HEK293T (cell line): Measurements from ENCODE around the gene MRPS6.

Experiments used
- CTCF ChIA-PET: fragments of 350-600 bp; formaldehyde crosslinking; extraction: SDS; loops from one replicate; lab custom pipeline; 2021; ENCODE audit warnings: antibody characterized with exemption, inconsistent platforms; lab: Yijun Ruan, JAX
- POLR2A ChIA-PET: fragments of 350-600 bp; formaldehyde crosslinking; extraction: SDS; loops from one replicate; lab custom pipeline; 2020; ENCODE audit warnings: antibody characterized with exemption, inconsistent platforms; lab: Yijun Ruan, JAX
- DNase-seq: peaks from one replicate; pipeline ENCODE4 v3.0.0; 2012; ENCODE audit warnings: mixed read lengths; ENCODE audit errors: extremely low spot score
- ARNT ChIP-seq: fragments of 450-650 bp; IDR thresholded peaks from 2 replicates; pipeline ENCODE4 v1.6.1; 2017; ENCODE audit warnings: mild to moderate bottlenecking
- BHLHE40 ChIP-seq: fragments of 450-650 bp; IDR thresholded peaks from 2 replicates; pipeline ENCODE4 v1.6.1; 2016; ENCODE audit warnings: mild to moderate bottlenecking, moderate library complexity, borderline replicate concordance
- CTBP1 ChIP-seq: fragments of 450-650 bp; IDR thresholded peaks from 2 replicates; pipeline ENCODE4 v1.6.1; 2016; ENCODE audit warnings: borderline replicate concordance
- ELF4 ChIP-seq: fragments of 450-650 bp; IDR thresholded peaks from 2 replicates; pipeline ENCODE4 v1.6.1; 2017; ENCODE audit warnings: antibody characterized with exemption
- FOXA1 ChIP-seq: fragments of 450-650 bp; IDR thresholded peaks from 2 replicates; pipeline ENCODE4 v1.6.1; 2016; ENCODE audit warnings: mild to moderate bottlenecking
- FOXK2 ChIP-seq: fragments of 450-650 bp; IDR thresholded peaks from 2 replicates; pipeline ENCODE4 v1.6.1; 2016; ENCODE audit warnings: mild to moderate bottlenecking
- FOXM1 ChIP-seq: fragments of 450-650 bp; IDR thresholded peaks from 2 replicates; pipeline ENCODE4 v1.6.1; 2017; ENCODE audit warnings: mild to moderate bottlenecking, borderline replicate concordance
- HDGF ChIP-seq: fragments of 450-650 bp; IDR thresholded peaks from 2 replicates; pipeline ENCODE4 v1.6.1; 2017; ENCODE audit warnings: antibody characterized with exemption, borderline replicate concordance
- L3MBTL2 ChIP-seq: fragments of 450-650 bp; conservative IDR thresholded peaks from 2 replicates; pipeline ENCODE4 v1.6.1; 2016; ENCODE audit warnings: mild to moderate bottlenecking
- LEF1 ChIP-seq: fragments of 450-650 bp; IDR thresholded peaks from 2 replicates; pipeline ENCODE4 v1.6.1; 2017; ENCODE audit warnings: mild to moderate bottlenecking, borderline replicate concordance
- NFRKB ChIP-seq: fragments of 450-650 bp; IDR thresholded peaks from 2 replicates; pipeline ENCODE4 v1.6.1; 2016; ENCODE audit warnings: mild to moderate bottlenecking, moderate library complexity
- PKNOX1 ChIP-seq: fragments of 450-650 bp; IDR thresholded peaks from 2 replicates; pipeline ENCODE4 v1.6.1; 2016
- SP1 ChIP-seq: fragments of 450-650 bp; IDR thresholded peaks from 2 replicates; pipeline ENCODE4 v1.6.1; 2017
- SUZ12 ChIP-seq: fragments of 450-650 bp; IDR thresholded peaks from 2 replicates; pipeline ENCODE4 v1.6.1; 2016; ENCODE audit warnings: mild to moderate bottlenecking
- TARDBP ChIP-seq: fragments of 450-650 bp; IDR thresholded peaks from 2 replicates; pipeline ENCODE4 v1.6.1; 2016
- ZNF384 ChIP-seq: fragments of 450-650 bp; IDR thresholded peaks from 2 replicates; pipeline ENCODE4 v1.6.1; 2016

The MRPS6 gene

GRCh38 chr21:34082769-34083168 is 9.4 kb downstream of the MRPS6 start:
- TF ChIP-seq ELF4 (no peak), NFRKB (no peak), FOXK2 (no peak), L3MBTL2 (no peak)
- ChIA-PET POLR2A (no interaction called here), CTCF (no interaction called here)
- DNase-seq: no peak

DNA sequence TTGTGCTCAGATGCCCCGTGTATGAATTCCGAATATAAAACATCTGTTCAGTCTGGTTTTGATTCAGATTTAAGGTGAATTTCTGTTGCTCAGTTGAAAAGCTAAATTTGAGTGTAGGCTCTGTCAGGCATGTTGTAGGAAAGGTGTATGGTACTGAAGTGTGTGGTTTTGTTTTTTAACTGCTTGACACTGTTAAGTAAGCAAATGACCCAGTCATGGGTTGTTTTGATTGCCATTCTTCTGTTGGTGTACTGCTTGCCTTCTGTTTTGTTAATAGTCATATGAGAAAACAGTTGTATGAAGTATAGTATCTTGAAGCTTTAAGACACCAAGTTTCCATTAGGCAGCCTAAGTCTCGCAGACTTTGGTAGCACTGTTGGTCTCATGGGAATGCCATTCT is 10.0 kb downstream of the MRPS6 start:
- ChIA-PET POLR2A (no interaction called here), CTCF (no interaction called here)
- DNase-seq: no peak
- TF ChIP-seq FOXM1: no peak
- no peak for TF ChIP-seq SUZ12
- TF ChIP-seq BHLHE40: no peak
- TF ChIP-seq LEF1: no peak
- TF ChIP-seq FOXK2: no peak
- no peak for TF ChIP-seq ARNT
- no peak for TF ChIP-seq HDGF
- TF ChIP-seq FOXA1: no peak
- no peak for TF ChIP-seq PKNOX1
- TF ChIP-seq L3MBTL2: no peak
- TF ChIP-seq CTBP1: no peak
- no peak for TF ChIP-seq SP1
- no peak for TF ChIP-seq ELF4
- TF ChIP-seq NFRKB: no peak
- TF ChIP-seq TARDBP: no peak

GRCh38 chr21:34085129-34085528 is 11.8 kb downstream of the MRPS6 start:
- POLR2A ChIA-PET: no interaction called here
- DNase-seq: no peak
- CTCF ChIA-PET: no interaction called here
- TF ChIP-seq ARNT: no peak
- no peak for TF ChIP-seq NFRKB
- no peak for TF ChIP-seq ZNF384
- no peak for TF ChIP-seq PKNOX1
- TF ChIP-seq TARDBP: no peak
- no peak for TF ChIP-seq FOXM1
- no peak for TF ChIP-seq ELF4
- TF ChIP-seq FOXA1: no peak
- no peak for TF ChIP-seq SP1
- TF ChIP-seq SUZ12: no peak
- no peak for TF ChIP-seq HDGF
- TF ChIP-seq CTBP1: no peak

DNA sequence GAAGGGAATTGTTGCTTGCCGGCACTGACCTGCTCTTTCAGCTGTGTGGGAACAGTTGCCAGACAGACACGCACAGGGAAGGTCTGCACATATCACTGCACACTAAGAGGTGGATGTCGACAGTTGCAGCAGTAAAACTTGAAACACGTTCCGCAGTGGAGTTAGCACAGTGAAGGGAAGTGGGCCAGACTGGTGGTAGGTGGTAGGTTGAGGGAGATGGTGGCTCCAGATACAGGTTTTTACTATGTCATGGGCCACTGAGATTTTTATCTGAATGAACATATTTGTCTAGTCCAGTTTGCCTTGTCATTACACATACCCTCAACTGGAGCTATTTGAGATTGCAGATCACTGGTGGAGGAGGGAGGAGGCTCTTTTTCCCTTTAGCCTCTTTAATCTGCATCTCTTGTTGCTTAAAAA is 13.5 kb downstream of the MRPS6 start:
- ChIA-PET POLR2A (no interaction called here), CTCF (interaction anchor here (1.0 kb wide), 1 partner anchor 162 kb away, joined by 5 read pairs; no protein-coding TSS in a partner anchor)
- TF ChIP-seq FOXM1 (no peak), TARDBP (no peak), BHLHE40 (no peak), FOXA1 (no peak), FOXK2 (no peak), SP1 (no peak), PKNOX1 (no peak), L3MBTL2 (no peak), NFRKB (no peak), ARNT (no peak), LEF1 (no peak), HDGF (no peak), ZNF384 (no peak), CTBP1 (no peak), SUZ12 (no peak)
- no peak for DNase-seq

DNA sequence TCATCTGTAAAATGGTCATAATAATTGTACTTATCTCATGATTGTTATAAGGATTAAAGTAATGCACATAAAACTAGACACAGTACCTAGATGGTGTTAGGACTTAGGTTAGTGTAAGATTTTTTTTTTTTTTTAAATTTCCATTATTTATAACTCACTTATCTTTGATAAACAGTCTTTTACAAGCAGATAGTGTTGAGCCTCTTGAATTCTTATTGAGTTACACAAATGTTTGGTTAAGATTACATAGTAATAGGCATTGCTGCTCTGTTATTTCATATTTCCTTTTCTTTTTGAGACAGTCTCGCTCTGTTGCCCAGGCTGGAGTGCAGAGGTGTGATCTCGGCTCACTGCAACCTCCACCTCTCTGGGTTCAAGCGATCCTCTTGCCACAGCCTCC is 15.4 kb downstream of the MRPS6 start:
- ChIA-PET CTCF (no interaction called here), POLR2A (no interaction called here)
- no peak for DNase-seq
- TF ChIP-seq ELF4 (no peak), HDGF (no peak), FOXM1 (no peak), BHLHE40 (no peak), L3MBTL2 (no peak)

GRCh38 chr21:34091032-34091431 is 17.7 kb downstream of the MRPS6 start:
- no peak for TF ChIP-seq SUZ12
- TF ChIP-seq SP1: no peak
- TF ChIP-seq ELF4: no peak
- no peak for TF ChIP-seq BHLHE40
- TF ChIP-seq TARDBP: no peak
- no peak for TF ChIP-seq LEF1
- no peak for DNase-seq
- CTCF ChIA-PET: interaction anchor here (1.3 to 2.3 kb wide), 2 partner anchors 10 to 12 kb away, joined by 3 to 10 read pairs; no protein-coding TSS in a partner anchor
- POLR2A ChIA-PET: no interaction called here

- DNase-seq: no peak
- ChIA-PET POLR2A (no interaction called here), CTCF (interaction anchor here (1.3 to 2.3 kb wide), 3 partner anchors 9 to 1663 kb away, joined by 3 to 10 read pairs (median 3); no protein-coding TSS in a partner anchor)
- TF ChIP-seq NFRKB: no peak
- TF ChIP-seq CTBP1: no peak
- TF ChIP-seq L3MBTL2: no peak
- TF ChIP-seq HDGF: no peak
- no peak for TF ChIP-seq SP1
- TF ChIP-seq LEF1: no peak
- TF ChIP-seq FOXM1: no peak
- TF ChIP-seq TARDBP: no peak
- TF ChIP-seq ELF4: no peak
- TF ChIP-seq SUZ12: no peak
- no peak for TF ChIP-seq ARNT
- no peak for TF ChIP-seq ZNF384
- TF ChIP-seq PKNOX1: no peak
- no peak for TF ChIP-seq BHLHE40
- no peak for TF ChIP-seq FOXK2
- TF ChIP-seq FOXA1: no peak
These were observed 18.2 kb downstream of the MRPS6 start for GRCh38 chr21:34091607-34092006.
